K562 (cell line): ENCODE measurements around the gene KLK5. TPM values are rescaled to one million over a fixed set of nuclear protein-coding genes. Genes with fewer than 3 reads are reported as not detected.

Experiments
- ATAC-seq: fragments of 200-7000 bp; cut with Tn5 transposase; 3 replicates; pipeline ENCODE4 v1.9.1; 2020; ENCODE audit warnings: moderate library complexity
- BruUV-seq: library from RNA; stranded (reverse); fragments of 400-500 nt; replicated peaks from 2 replicates; lab custom pipeline; 2021; lab: Mats Ljungman, UMichigan
- CTCF ChIA-PET: fragments of 300-600 bp; formaldehyde crosslinking; extraction: SDS; loops from one replicate; lab custom pipeline; 2021; ENCODE audit warnings: low intra/inter-chr PET ratio; lab: Yijun Ruan, JAX
- POLR2A ChIA-PET: fragments of 300-600, 350-650 bp; sonication (Branson Sonifier 250); formaldehyde crosslinking; extraction: SDS; loops from one replicate; lab custom pipeline; 2021; ENCODE audit warnings: antibody characterized with exemption, inconsistent platforms; lab: Yijun Ruan, JAX
- DNase-seq, 4 experiments: peaks; one replicate each; pipeline versions ENCODE4 v3.0.0 to v3.0.0-alpha.2; 2011 to 2018; ENCODE audit warnings: low spot score in 3 of 4, mixed read lengths in 3 of 4; ENCODE audit errors: extremely low read depth in 1 of 4
- FAIRE-seq: peaks from 2 replicates; lab custom pipeline; 2011; peaks lifted over from hg19 to GRCh38; lab: Jason Lieb, UNC
- H2AFZ ChIP-seq: 2 replicates; pipeline ENCODE4 v1.6.0; 2011; ENCODE audit warnings: low read depth, low read length, control low read depth, inconsistent platforms
- H3K27ac ChIP-seq: fragments of 200-600 bp; 3 replicates; pipeline ENCODE4 v1.8.0; 2011; ENCODE audit warnings: low read depth, mild to moderate bottlenecking, control low read depth, inconsistent platforms, low read length, moderate library complexity, mixed read lengths; ENCODE audit errors: extremely low read depth
- H3K27me3 ChIP-seq, 2 experiments: fragments of 300-600 bp in 1 of 2; 2 replicates in 1 of 2; 3 replicates in 1 of 2; pipeline versions ENCODE4 v1.6.0 to v1.8.0; 2011; ENCODE audit warnings: inconsistent platforms in 2 of 2, low read length in 2 of 2, mild to moderate bottlenecking in 1 of 2, mixed read lengths in 1 of 2, moderate library complexity in 1 of 2; ENCODE audit not compliant: control insufficient read depth in 2 of 2, insufficient read depth in 2 of 2
- H3K36me3 ChIP-seq: fragments of 300-600 bp; 3 replicates; pipeline ENCODE4 v1.8.0; 2011; ENCODE audit warnings: mild to moderate bottlenecking, low read length, inconsistent platforms; ENCODE audit not compliant: control insufficient read depth, insufficient read depth
- H3K4me1 ChIP-seq, 2 experiments: fragments of 200-600 bp in 1 of 2; replicated peaks in 1 of 2; 2 replicates in 1 of 2; 3 replicates in 1 of 2; pipeline versions ENCODE4 v1.5.1 to v1.8.0; 2011; ENCODE audit warnings: inconsistent platforms in 2 of 2, low read length in 2 of 2, mild to moderate bottlenecking in 1 of 2, mixed read lengths in 1 of 2, moderate library complexity in 1 of 2; ENCODE audit not compliant: control insufficient read depth in 2 of 2, insufficient read depth in 2 of 2
- H3K4me2 ChIP-seq: 2 replicates; pipeline ENCODE4 v1.6.1; 2011; ENCODE audit warnings: low read length, control low read depth, inconsistent platforms, mixed read lengths; ENCODE audit not compliant: insufficient read depth
- H3K4me3 ChIP-seq: fragments of 200-600 bp; sonication (generic), shearing (Covaris generic); 2 replicates; pipeline ENCODE4 v1.5.1; 2016; ENCODE audit warnings: control low read depth, inconsistent platforms
- H3K79me2 ChIP-seq: fragments of 200-600 bp; 3 replicates; pipeline ENCODE4 v1.8.0; 2011; ENCODE audit warnings: low read length, inconsistent platforms; ENCODE audit not compliant: control insufficient read depth, insufficient read depth
- H3K9ac ChIP-seq, 2 experiments: 2 replicates each; pipeline versions ENCODE4 v1.6.0 to v1.6.1; 2011; ENCODE audit warnings: low read depth in 2 of 2, low read length in 2 of 2, control low read depth in 1 of 2, inconsistent platforms in 1 of 2, mild to moderate bottlenecking in 1 of 2, mixed read lengths in 1 of 2; ENCODE audit not compliant: insufficient read depth in 1 of 2
- H3K9me1 ChIP-seq: one replicate; pipeline ENCODE4 v1.6.0; 2011; ENCODE audit warnings: inconsistent platforms, mild to moderate bottlenecking, low read length, moderate library complexity; ENCODE audit not compliant: control insufficient read depth, insufficient read depth
- H3K9me3 ChIP-seq: replicated peaks from 2 replicates; pipeline ENCODE4 v1.5.1; 2011; ENCODE audit warnings: low read depth, low read length, inconsistent platforms; ENCODE audit not compliant: control insufficient read depth, insufficient read depth
- H4K20me1 ChIP-seq: replicated peaks from 2 replicates; pipeline ENCODE4 v1.6.1; 2011; ENCODE audit warnings: low read length, inconsistent platforms, mixed read lengths; ENCODE audit not compliant: control insufficient read depth, insufficient read depth
- ELK3 ChIP-seq: fragments of 450-650 bp; formaldehyde crosslinking; IDR thresholded peaks from 2 replicates; pipeline ENCODE4 v1.4.0; 2020; ENCODE audit warnings: mild to moderate bottlenecking
- PATZ1 ChIP-seq: fragments of 250-450 bp; sonication (Bioruptor Pico); IDR thresholded peaks from 2 replicates; pipeline ENCODE4 v1.5.0; 2020; ENCODE audit warnings: mild to moderate bottlenecking, borderline replicate concordance
- STAG1 ChIP-seq: sonication (generic); formaldehyde crosslinking; IDR thresholded peaks from 2 replicates; pipeline ENCODE4 v1.5.0; 2020; ENCODE audit warnings: missing genetic modification reagents, borderline replicate concordance
- WGBS: fragments of 100-300 bp; shearing (Covaris generic); methylation state at CpG from one replicate; pipeline ENCODE4 v1.1.6; 2016; ENCODE audit warnings: low coverage, mixed read lengths; ENCODE audit not compliant: insufficient coverage; ENCODE audit errors: missing lambda C conversion rate; 5-methylcytosine and 5-hydroxymethylcytosine counted together
- in situ Hi-C: fragments of 300-500 bp; cut with MboI; formaldehyde crosslinking; loops from 4 replicates; pipeline ENCODE4 v1.15.0; 2018; ENCODE audit warnings: inconsistent platforms, mixed read lengths
- intact Hi-C: fragments of 100-400 bp; cut with micrococcal nuclease; formaldehyde crosslinking; loops from 2 replicates; pipeline ENCODE4 v1.14.2; 2022
- polyA plus RNA-seq, 8 experiments: library from polyadenylated mRNA; depleted of rRNA in 4 of 8; stranded (reverse) in 5 of 8; unstranded in 3 of 8; fragments of >200 nt; fragmentation: Nextera tagmentation in 2 of 8; fragmentation: Illumina TruSeq in 1 of 8; extraction: Ambion mirVana in 2 of 8; extraction: Trizol in 1 of 8; gene quantifications; 2 replicates each; pipeline versions ENCODE4 v1.2.1 to v1.2.3, GENCODE V29; 2011 to 2014; ENCODE audit warnings: inconsistent platforms in 1 of 8, missing spikeins in 1 of 8
- total RNA-seq, 7 experiments: library from RNA; depleted of rRNA in 6 of 7; stranded (reverse); fragments of >200 nt in 6 of 7; fragmentation: Illumina TruSeq in 2 of 7; extraction: Trizol in 2 of 7; gene quantifications; 2 replicates each; pipeline versions ENCODE4 v1.2.1 to v1.2.3, GENCODE V29; 2011 to 2021; ENCODE audit warnings: low replicate concordance in 1 of 7

The KLK5 gene
- total and polyA plus RNA-seq, 9 of the 15 experiments (the other 6 are each of a cell fraction or from before 2014, with no cell fraction given): not detected

GRCh38 chr19:50908336-50908735 lies 44.5 kb downstream of the KLK5 start:
- FAIRE-seq: no peak
- peaks cover 24 to 42% of the 10 kb centered on the region in 2 experiments; a peak in 4 of 5 replicates for H3K27me3 ChIP-seq
- H3K4me2 ChIP-seq: no peak overlapping the region
- H3K4me3 ChIP-seq: no peak overlapping the region
- peaks cover 0 to 28% of the 10 kb centered on the region in 2 experiments; a peak in 3 of 5 replicates for H3K4me1 ChIP-seq
- no peak for TF ChIP-seq PATZ1 (CRISPR knock-in tag)
- no peak for TF ChIP-seq ELK3 (CRISPR knock-in tag)
- 0 out of 2 replicates have a peak, but pooled peaks have one; percentile 16 for TF ChIP-seq STAG1 (CRISPR knock-in tag)
- TF ChIP-seq, all 486 proteins: peak for 1
- 41% methylated on average over 25 of the region's 25 CpGs for WGBS
- Histone ChIP-seq H3K79me2 (no peaks in the 10 kb centered on the region), H4K20me1 (peaks cover 3% of the 10 kb centered on the region; the same call in 1 of the 2 replicates), H3K9me1 (no peaks in the 10 kb centered on the region), H3K36me3 (no peaks in the 10 kb centered on the region), H3K9ac (peak overlapping the region in 1 of 2 experiments; percentile 58; a peak in 1 of 4 replicates), H2AFZ (no peak overlapping the region), H3K27ac (no peak overlapping the region), H3K9me3 (no peaks in the 10 kb centered on the region)
- in situ Hi-C loops (no loop called here), intact Hi-C loops (no loop called here)
- ChIA-PET CTCF (no interaction called here), POLR2A (interaction anchor here (2.0 kb wide), 1 partner anchor 105 kb away, joined by 5 read pairs; no protein-coding TSS in a partner anchor)
- no TSS peak for BruUV-seq
- DNase-seq (no peak), ATAC-seq (no peak)
